NCI-H774 (cell line): ENCODE results near the gene ITPR1.

Experiments
- DNase-seq: peaks from one replicate; lab custom pipeline; 2025; lab: John Stamatoyannopoulos, UW

The ITPR1 gene

DNA sequence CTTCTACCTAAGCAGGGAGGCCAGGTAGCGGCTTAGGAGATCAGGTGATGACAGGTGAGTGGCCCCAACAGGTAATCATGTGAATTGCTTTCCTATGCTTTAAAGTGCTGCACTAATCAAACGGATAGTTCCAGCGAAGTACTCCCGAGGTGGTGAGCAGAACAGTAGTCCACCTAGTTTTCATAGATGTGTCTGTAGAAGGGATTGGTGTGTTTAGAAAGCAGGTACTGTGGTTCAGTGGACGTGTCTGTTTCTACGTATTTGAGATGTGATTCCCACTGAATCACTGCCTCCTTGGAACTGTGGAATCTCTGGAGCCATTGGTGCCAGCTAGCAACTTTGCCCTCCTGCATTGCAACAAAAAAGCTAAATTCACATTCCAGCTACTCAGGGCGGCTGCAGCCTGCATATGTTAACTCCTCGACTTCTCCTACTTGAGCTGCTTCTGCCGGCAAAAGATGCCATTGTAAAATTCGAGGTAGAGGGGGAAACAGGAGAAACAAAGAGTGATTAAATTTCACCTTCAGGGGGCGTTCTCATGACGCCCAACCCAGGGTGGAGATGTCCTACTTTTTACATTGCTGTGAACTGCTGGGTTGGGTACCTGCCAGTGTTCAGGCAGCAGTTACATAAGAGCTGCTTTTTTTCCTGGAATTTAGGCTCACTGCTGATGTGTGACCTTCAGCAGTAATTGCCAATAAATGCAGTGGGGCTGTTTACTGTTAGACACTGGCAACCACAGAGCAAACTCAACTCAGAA lies 227.3 kb downstream of the ITPR1 start:
- no peak for DNase-seq

- DNase-seq = no peak
Observed at GRCh38 chr3:4721511-4721911, 228.4 kb downstream of the ITPR1 start.

- DNase-seq = no peak
Observed at GRCh38 chr3:4722103-4722502, 229.0 kb downstream of the ITPR1 start.

DNA sequence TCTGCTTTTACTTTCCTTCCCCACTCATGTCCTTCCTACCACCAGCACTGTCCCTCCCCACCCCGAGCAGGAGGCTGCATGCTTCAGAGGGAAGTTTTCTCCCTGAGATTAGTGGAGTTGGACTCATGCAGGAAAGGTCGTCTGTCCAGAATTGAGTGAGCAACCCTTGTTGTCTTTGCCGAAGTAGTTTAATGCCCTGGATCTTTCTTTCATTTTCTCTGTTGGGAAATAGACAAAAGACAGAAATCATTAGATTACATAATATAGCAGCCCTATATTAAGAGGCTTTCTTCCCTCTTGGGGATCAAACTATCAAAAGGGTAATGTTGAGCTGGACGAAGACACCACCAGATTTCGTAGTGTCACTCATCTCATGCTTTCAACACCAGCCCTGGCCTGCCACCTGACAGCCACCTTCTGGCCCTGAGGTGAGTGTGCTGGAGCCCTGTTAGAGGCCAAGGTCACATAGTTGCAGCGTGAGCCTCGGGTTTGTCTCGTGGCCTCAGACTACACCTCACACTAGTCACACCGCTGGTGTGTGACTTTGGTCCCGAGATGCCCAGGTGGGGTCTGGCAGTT lies 231.0 kb downstream of the ITPR1 start:
- no peak for DNase-seq

- no peak for DNase-seq
Observed at GRCh38 chr3:4726549-4726948, 233.4 kb downstream of the ITPR1 start.

GRCh38 chr3:4729061-4729973 lies 236.2 kb downstream of the ITPR1 start:
- no peak for DNase-seq

- no peak for DNase-seq
Observed at GRCh38 chr3:4730719-4731118, 237.6 kb downstream of the ITPR1 start.

DNA sequence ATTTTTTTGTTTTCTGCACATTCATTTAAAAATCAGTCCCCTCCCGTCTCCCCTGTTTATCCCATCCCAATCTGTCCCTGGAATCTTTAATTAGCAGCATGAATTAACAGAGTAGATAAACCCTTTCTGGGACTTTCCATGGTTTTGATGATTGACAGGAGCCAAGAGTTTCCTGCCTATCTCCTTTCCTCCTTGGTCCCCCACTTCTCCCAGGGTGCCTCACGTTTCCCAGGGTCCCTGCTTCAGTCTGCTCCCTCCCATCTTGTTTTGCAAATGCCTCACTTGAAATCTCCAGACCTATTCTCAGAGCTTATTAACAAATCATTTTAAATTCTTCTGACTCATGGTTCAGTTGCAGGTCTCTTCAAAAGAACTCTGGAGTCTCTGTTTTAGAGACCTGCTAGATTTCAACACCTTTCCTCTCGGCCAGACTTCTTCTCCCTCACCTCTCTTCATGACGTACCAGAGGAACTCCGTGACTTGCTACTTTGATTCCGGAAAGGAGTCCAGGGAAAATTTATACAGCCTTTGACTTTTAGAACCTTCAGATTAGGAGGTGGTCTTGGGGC lies 238.5 kb downstream of the ITPR1 start:
- DNase-seq = no peak

- no peak for DNase-seq
Observed at GRCh38 chr3:4732925-4733324, 239.8 kb downstream of the ITPR1 start.

- no peak for DNase-seq
Observed at GRCh38 chr3:4734454-4734853, 241.3 kb downstream of the ITPR1 start.

DNA sequence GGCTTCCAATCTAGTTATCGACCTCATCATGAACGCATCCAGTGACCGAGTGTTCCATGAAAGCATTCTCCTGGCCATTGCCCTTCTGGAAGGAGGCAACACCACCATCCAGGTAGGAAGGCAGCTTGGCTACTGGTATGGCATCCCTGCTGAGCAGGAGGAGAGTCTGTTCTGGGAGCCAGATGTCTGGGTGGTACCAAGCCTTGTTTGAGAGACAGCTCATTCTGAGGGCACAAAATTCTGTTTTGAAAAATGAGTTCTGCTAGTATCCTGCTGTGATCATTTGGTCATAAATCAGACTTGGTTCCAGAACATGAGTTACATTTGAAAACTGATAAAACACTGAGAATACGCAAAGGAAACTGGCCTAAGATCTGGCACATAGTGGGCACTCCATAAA lies 242.1 kb downstream of the ITPR1 start:
- no peak for DNase-seq

DNA sequence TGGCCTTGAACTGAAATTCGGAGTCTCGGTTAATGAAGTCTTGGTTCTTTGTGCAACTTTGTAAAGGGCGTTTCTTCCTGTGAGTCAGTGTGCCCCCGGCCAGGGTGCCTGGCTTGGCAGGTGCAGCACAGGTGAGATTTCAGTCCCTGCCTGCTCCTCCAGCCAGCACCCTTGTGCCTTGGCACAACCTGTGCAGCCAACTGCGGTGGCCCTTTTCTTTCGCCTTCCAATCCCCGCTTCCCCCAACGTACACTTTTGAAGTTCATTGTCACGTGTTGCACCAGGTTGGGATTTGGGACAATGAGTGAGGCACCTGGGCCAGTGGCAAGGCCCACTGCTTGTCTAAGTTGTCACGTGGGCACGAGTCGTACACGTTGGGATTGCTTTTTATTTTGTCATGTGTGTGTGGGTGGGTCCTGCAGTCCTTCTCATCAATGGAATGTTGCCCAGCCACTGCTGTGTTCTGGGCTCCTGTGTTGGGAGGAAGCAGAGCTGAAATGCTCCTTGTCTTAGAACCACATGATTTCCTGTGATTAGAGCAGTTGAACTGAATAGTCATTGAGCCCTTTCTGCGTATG lies 243.2 kb downstream of the ITPR1 start:
- no peak for DNase-seq

DNA sequence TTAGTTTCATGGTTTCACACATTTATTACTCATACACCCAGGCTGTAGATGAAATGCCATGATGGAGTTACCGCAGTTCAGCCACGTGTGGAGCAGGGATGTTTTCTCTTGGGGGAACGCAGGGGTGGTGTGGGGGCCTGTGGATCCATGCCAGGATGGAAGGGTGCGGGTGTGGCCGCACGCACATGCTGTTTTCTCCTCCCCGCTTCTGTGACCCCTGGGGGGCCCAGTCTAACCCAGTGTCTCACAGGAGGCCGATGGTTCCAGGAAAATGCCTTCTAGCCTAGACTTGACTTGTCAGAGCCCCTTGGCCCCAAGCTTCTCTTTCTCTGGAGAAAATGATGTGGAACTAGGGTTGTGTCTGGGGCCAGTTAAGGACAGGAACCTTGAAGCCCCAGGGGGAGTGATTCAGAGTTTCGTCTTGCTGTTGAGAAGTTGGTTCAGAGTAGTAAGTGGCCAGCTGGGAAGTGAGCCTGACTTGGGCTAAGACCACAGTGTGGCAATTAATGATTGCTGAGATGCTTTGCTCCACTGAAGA lies 245.7 kb downstream of the ITPR1 start:
- no peak for DNase-seq

- DNase-seq = no peak
Observed at GRCh38 chr3:4739289-4740236, 246.4 kb downstream of the ITPR1 start.

DNA sequence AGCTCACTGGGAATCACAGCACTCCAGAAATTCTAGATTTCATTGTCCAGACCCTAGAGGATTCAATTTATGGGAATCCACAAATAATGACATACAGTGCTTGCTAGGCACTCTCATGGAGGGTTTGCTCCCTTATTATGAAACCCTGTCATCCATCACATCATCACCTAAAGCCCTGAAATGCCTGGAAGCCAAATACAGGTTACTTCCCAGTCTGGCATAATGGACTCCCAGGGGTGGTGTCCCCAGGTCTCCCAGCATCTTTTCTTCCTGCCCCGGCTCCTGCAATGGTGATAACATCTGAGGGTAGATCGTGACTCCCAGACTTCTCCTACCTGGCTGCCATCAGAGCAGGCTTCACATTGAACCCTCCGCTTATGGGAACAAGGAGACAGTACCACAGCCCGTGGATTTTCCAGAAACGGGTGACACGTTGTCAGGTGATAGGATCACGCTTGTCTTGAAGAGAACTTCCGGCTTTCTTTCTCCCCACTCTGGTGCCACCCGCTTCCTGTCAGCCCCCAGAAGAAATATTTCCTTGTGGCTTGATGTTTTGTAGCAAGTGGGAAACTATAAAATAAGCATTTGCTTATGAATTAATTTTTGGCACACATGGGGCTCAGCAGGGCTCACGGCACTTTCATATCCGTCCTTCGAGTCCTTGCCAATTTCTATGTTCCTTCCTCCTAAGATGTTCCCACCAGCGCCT lies 247.4 kb downstream of the ITPR1 start:
- no peak for DNase-seq

DNA sequence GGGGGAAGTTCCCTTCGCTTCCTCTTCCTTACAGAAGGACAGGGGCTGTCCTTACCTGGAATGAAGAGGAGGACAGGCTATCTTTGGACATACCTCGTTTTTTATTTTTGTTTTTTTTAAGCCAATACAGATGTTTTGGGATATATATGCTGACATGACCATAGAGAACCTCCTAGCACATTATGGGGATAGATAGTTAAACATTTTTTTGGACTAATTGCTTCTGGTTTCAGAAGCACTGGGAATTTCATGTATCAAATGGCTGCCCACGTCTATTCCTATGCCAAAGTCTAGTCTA lies 247.9 kb downstream of the ITPR1 start:
- DNase-seq = no peak

DNA sequence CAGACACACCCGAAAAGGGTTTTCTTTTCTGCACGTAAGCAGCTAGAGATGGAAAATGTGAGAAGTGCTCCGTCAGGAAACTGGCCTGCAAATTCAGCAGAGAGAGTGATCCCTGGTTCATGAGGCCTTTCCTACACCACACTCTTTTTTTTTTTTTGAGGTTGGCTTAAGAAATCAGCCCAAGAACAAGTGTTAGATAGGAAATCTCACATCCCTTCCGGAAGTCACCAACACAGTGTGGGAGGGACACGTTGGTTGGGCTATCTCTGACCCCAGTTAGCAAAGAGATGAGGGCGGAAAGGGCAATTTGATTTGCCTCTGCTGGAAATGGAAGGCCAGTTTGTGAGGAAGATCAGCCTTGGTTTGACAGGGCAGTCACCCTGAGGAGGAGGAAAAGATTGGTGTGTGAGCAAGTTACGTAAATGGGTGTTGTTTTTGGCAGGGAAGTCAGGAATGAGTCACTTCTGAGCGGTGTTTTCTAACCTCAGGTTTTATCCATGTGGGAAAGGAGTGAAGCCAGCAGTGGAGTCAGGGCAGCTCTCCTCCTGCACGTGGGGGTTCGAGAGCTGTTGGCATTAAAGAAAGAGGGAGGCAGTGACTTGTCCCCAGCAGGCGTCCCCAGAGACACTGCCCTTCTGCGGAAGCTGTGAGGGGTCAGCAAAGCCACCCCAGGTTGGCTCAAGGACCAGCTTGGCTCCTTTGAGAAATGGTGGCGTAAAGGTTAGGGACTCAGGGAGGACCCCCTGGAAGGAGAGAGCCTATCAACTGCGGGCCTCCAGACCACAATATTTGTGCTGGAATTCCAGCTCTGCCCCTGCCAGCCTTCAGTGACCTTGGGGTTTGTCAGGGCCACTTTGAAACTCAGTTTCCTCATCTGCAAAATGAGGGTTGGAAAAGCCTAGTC lies 248.5 kb downstream of the ITPR1 start:
- DNase-seq = no peak

DNA sequence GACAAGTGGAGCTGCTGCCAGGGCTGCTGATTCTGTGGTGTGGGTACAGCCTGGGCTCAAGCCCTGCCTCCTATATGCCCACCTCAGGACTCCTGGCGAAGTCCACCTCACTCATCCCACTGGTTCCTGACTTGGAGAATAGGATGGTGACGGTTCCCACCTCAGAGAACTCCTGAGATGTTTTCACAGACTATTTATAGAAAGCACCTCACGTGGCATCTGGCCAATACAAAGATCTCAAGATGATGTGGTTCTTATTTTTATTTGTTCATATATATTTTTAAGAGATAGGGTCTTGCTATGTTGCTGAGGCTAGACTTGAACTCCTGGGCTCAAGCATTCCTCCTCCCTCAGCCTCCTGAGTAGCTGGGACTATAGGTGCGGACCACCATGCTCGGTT lies 249.2 kb downstream of the ITPR1 start:
- DNase-seq = no peak

DNA sequence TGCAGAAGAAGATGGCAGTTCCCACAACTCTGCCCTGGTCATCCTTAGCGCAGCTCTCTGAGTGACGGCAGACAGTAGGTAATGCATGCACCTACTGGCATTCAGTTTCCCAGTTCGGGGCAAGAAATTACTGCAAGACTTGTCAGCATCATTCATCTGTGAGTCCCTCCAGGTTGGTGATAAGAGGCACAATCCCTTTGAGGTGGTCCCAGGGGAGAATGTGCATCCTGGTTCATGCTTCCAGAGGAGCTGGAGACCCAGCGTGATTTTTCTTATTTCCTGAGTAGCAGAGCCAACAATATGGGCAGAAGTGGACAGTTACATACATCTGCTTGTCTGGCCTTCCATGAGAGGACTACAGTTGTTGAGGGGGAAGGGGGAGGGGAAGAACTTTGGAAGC lies 250.2 kb downstream of the ITPR1 start:
- no peak for DNase-seq
